HL-60/S4 treated with phorbol 12-myristate 13-acetate at 8.2 ng/mL for 4 days and 3 days (cell line): ENCODE measurements around the gene SETD2.
"Not testable (repeated sequence)": the region's sequence is repeated elsewhere in the genome, so short reads cannot be mapped to it uniquely, and the experiment has no call there.

Source experiments
- in situ Hi-C: fragments of 300-500 bp; cut with MboI; formaldehyde crosslinking; loops from 2 replicates; pipeline ENCODE4 v1.15.0; 2022; ENCODE audit warnings: low sequenced_read_pairs

SETD2 gene

GRCh38 chr3:47108546-47108945 is 55.4 kb downstream of the SETD2 start:
- in situ Hi-C loops, result no loop called here

DNA sequence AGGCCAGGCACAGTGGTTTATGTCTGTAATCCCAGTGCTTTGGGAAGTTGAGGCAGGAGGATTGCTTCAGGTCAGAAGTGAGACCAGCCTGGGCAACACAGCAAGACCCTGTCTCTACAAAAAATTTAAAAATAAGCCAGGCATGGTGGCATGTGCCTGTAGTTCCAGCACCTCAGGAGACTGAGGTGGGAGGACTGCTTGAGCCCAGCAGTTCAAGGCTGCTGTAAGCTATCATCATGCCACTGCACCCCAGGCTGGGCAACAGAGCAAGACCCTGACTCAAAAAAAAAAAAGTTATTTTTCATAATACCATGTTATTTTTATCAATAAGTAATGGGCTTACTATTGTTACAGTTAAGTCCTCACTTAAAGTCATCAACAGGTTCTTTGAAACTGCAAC is 59.7 kb downstream of the SETD2 start:
- in situ Hi-C loops, result no loop called here

GRCh38 chr3:47103619-47104018 is 60.3 kb downstream of the SETD2 start:
- in situ Hi-C loops, result no loop called here

GRCh38 chr3:47102081-47102600 is 61.8 kb downstream of the SETD2 start:
- in situ Hi-C loops, result no loop called here

- in situ Hi-C loops, result no loop called here
Measured at GRCh38 chr3:47098910-47099309, 65.0 kb downstream of the SETD2 start.

DNA sequence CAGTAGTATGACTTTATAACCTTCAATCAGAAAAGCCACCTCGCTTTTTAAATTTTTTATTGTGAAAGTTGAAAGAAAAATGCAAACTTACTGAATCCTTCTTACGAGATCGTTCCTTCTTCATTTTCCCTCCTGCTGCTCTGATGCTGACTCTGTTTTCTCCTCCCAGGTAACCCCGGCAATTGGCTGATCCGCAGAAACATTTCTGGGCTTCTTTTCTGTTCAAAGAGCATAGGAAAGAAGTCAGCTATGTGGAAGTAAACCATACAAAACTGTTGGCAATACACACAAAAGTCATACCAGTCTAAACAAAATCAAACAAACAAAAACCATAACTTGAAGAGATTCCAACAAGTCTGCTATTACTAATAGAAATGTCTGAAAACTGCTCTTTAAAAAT is 66.0 kb downstream of the SETD2 start:
- in situ Hi-C loops, result no loop called here

GRCh38 chr3:47096959-47097358 is 67.0 kb downstream of the SETD2 start:
- in situ Hi-C loops, result no loop called here

- in situ Hi-C loops, result no loop called here
Measured at GRCh38 chr3:47092090-47092489, 71.8 kb downstream of the SETD2 start.

GRCh38 chr3:47089630-47090029 is 74.3 kb downstream of the SETD2 start:
- in situ Hi-C loops, result no loop called here

DNA sequence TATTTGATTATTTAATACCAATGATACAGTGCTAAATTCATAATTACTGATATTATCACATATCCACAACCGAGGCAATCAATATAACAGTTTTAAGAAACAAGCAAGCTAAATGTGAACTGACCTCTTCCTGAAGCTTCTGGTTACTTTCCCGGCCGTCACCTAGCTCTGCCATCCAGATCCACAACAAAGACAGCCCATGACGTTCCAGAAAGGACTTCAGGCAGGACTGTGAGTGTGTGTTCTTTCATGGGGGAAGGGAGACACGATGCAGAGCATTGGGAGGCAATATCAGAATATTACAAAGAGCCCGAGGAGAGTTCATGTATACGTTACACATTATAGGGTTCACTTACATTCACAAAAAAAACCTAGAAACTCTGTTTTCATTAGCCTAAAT is 77.8 kb downstream of the SETD2 start:
- in situ Hi-C loops, result no loop called here

DNA sequence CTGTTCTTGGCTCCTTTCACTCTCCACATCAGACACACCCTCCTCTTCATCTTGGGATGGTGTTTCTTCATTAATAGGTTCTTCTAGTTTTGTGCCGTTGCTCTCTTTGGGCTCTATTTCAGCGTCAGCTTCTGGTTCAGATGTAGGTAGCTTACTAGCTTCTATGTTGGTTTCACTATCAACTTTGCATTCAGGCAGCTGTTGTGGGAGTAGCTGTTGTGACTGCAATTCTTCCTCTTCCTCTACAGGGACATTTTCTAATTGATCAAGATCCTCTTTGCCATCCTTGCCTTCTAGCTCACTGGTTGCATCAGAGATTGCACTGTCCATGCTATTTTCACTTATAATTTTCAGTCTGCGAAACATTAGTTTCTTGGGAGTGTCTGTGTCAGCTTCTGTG is 80.1 kb downstream of the SETD2 start:
- in situ Hi-C loops, result no loop called here

DNA sequence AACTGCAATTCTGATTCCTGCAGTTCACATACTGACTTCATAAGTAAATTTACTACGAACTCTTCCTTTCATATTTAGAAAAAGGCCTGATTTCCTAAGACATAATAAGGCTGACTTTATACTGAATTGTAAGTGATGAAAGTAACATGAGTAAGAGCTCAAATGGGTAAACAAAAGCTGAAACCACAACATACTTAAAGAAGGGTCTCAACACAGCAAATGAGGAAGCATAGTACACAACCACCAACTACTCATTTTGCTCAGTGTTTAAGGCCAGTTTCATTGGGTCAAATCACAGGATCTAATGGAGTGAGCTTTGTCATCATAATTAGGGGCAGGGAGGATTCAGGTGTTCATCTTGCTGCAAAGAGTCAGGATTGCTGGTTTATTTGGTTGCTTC is 81.4 kb downstream of the SETD2 start:
- in situ Hi-C loops, result no loop called here

- in situ Hi-C loops, result no loop called here
Measured at GRCh38 chr3:47079432-47079831, 84.5 kb downstream of the SETD2 start.

DNA sequence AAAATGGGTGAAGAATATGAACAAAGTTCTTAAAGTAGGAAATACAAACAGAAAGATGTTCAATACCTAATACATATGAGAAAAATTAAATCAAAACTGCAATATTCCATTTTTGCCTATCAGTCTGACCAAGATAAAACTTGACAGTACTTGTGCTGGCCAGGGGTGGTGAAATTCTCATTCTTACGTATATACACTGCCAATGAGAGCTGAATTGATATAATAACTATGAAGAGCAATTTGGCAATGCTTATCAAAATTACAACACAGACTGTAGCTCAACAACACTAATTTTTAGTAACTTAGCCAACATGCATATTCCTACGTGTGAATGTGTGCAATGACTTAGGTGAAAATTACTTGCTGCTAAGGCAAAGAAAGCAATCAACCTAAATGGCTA is 90.2 kb downstream of the SETD2 start:
- in situ Hi-C loops, result no loop called here

GRCh38 chr3:47070770-47071169 is 93.1 kb downstream of the SETD2 start:
- in situ Hi-C loops, result no loop called here

DNA sequence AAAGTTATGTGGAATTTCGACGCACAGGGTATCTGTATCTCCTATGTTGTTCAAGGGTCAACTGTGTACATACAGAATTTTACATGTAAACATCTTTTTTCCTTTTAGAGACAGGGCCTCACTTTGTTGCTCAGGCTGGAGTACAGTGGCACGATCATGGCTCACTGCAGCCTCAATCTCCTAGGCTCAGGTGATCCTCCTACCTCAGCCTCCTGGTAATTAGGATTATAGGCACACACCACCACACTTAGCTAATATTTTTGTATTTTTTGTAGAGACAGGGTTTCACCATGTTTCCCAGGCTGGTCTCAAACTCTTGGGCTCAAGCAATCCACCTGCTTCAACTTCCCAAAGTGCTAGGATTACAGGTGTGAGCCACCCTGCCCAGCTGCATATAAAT is 97.7 kb downstream of the SETD2 start:
- in situ Hi-C loops, result not testable (repeated sequence)

DNA sequence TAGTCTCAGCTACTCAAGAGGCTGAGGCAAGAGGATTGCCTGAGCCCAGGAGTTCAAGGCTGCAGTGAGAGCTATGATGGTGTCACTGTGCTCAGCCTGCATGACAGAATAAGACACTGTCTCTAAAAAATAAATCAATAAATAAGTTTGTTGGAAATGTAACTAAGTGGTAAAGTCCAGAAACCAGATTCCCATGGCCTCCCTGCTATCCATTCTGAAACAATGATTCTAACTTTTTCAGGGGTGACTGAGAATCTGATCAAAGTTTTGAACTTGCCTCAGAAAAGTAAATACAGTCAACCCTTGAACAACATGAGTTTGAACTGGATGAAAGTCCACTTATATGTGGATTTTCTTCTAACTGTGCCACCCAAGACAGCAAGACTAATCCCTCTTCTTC is 98.2 kb downstream of the SETD2 start:
- in situ Hi-C loops, result no loop called here

- in situ Hi-C loops, result no loop called here
Measured at GRCh38 chr3:47065058-47065457, 98.9 kb downstream of the SETD2 start.

DNA sequence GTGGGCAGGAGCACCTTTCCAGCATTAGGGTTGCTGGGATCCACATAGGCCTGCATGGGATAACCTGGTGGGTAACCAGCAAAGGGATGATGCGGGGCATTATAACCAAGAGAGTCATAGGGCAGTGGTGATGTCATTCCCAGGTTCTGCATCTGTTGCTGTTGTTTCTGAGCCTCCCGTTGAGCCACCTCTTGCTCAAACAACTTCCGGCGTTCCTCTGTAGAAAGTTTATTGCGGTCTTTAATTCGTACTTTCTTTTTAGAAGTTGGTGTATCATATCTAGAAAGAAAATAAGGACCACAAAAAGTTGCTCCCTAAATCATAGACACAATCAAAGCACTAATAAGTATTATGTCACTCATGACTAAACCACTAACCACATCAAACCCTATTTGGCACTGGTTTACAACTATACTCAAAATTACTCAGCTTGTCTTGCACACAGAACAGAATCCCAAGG is 106.7 kb downstream of the SETD2 start:
- in situ Hi-C loops, result no loop called here

DNA sequence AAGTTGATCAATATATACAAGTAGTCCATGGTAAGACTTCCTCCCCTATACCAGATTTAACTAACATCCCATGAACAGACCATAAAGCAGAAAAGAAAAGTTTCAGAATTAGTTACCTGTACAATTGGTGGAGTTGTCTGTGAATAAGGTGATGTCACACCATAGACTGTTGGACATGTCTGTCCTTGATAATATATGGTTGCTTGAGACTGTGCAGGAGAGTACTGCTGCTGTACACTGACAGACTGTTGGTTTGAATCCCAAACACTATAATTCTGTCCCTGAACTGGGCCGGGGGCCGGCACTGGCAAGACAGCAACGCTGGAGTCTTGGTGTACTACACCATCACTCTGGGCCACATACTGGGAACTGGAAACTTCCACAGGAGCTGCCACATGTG is 107.2 kb downstream of the SETD2 start:
- in situ Hi-C loops, result no loop called here

DNA sequence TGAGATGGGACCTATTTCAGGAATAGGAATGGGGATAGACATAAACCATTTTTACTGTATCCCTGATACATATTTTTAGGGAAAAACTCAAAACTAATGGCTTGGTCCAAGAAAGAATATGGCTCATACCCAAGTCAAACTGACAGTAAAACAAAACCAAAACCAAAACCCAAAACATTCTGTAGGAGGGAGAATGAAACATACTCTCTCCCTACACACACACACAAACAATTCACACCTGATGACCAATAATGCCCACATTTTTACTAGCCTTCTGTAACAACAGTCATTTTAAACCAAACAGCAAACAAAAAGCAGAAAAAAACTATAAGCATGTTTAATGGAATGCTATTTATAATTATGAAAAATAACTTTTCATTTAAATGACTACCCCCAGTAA is 109.5 kb downstream of the SETD2 start:
- in situ Hi-C loops, result no loop called here

GRCh38 chr3:47047673-47048072 is 116.2 kb downstream of the SETD2 start:
- in situ Hi-C loops, result no loop called here

DNA sequence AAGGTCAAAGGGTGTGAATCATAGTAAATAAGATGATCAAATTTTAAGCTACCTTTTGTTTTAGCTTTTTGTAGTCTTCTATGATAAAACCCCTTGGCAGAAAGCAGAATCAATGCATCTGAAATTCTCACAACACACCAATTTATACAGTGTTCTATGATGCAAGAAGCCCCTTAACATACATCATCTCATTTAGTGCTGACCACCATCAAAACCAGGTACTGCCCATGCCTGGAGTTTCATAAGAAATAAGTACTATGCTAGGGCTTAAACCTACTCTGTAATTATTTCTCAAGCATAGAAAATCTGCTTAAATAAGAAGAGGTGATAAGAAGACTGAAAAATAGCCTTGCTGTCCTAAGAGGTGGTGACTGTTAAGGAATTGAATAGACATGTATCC is 116.8 kb downstream of the SETD2 start:
- in situ Hi-C loops, result no loop called here
